Measurements from ENCODE around the gene C10orf71. TPM values are rescaled to one million over a fixed set of nuclear protein-coding genes. Genes with fewer than 3 reads are reported as not detected.

C10orf71 gene
- total and polyA plus RNA-seq, 4 donors, result under 0.01 to 0.27 (median 0.06) TPM; not detected in 1

DNA sequence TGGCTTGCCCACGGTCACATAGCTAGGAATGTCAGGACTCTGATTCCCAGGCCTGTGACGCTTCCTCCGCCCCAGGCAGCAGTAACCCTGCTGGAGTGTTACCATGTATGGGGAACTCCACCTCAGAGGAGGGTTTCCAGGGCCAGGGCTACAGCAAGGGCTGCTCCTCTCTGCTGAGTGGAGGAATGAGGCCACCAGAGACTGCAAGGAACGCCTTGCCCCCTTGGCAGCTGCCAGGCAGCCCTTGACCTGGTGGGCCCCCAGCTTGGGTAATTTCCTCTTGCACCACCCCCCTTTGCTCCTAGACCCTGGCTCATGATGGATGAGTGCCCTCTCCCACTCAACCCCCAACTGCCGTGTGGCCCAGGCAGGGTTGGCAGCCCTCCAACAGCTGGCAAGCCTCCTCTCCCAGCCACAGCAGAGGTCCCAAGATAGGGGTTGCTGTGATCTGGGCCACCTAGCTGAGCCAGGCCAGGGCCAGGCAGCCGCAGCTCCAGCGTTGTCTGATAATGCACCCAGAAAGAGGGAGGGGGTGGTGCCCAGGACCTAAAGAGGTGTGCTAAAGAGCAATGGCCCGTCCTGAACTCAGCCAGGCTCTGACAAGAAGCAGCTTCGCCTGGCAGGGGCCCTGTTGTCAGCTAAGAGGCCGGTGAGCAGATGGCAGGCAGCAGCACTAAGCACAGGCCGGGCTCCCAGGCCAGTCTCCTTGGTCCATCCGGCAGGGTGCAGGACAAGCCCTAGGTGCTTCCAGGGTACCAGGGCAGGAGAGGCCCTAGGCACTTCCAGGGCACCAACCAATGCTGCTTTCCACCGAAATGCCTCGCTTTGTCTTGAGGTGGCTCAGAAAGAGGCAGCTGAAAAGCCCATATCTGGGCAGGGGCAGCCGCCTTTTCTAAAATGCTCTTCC lies 61.6 kb downstream of the C10orf71 start:
- DNase-seq (ENCODE audit: low read depth in 4 of 6, low spot score in 6 of 6), result peak in 2 of 6 donors; percentile 18 to 36
- H3K36me3 ChIP-seq (ENCODE audit: control insufficient read depth, insufficient read depth, low read length), result peaks cover 3% of the 10 kb centered on the region
- 55% methylated on average over 12 of the region's 15 CpGs for WGBS (ENCODE audit: insufficient coverage)
- no peak overlapping the region for H3K27ac ChIP-seq (ENCODE audit: low read depth, low read length)
- H3K4me1 ChIP-seq (ENCODE audit: control insufficient read depth, insufficient read depth, low read length), result peaks cover 17% of the 10 kb centered on the region
- H3K27me3 ChIP-seq (ENCODE audit: control insufficient read depth, insufficient read depth, low read length), result no peaks in the 10 kb centered on the region
- H3K9me3 ChIP-seq (ENCODE audit: control insufficient read depth, insufficient read depth, low read length), result no peaks in the 10 kb centered on the region
- no peak overlapping the region for H3K4me3 ChIP-seq (ENCODE audit: low read depth, low read length)

DNA sequence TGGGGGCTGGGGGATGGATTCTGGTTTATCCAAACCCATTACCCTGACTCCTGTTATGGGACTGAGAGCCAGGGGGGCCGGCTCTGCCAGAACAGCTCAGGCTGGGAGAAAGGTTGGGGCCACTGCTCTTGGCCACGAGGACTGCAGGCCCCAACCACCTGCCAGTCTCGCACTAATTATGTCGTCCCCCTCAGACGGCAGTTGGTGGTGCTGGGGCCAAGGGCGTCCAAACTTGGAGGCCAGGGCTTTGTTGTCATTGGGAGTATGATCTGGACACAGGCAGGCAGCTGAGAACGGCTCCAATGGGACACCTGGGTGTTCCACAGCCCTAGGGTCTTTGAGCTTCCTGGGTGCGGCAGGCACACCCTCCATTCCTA lies 62.2 kb downstream of the C10orf71 start:
- Histone ChIP-seq H3K4me1 (ENCODE audit: control insufficient read depth, insufficient read depth, low read length) (peaks cover 19% of the 10 kb centered on the region), H3K9me3 (ENCODE audit: control insufficient read depth, insufficient read depth, low read length) (no peaks in the 10 kb centered on the region), H3K36me3 (ENCODE audit: control insufficient read depth, insufficient read depth, low read length) (peaks cover 9% of the 10 kb centered on the region), H3K27me3 (ENCODE audit: control insufficient read depth, insufficient read depth, low read length) (no peaks in the 10 kb centered on the region), H3K27ac (ENCODE audit: low read depth, low read length) (no peak overlapping the region), H3K4me3 (ENCODE audit: low read depth, low read length) (no peak overlapping the region)
- DNase-seq (ENCODE audit: low read depth in 4 of 6, low spot score in 6 of 6), result no peak
- 91% methylated on average over 8 of the region's 8 CpGs for WGBS (ENCODE audit: insufficient coverage)

DNA sequence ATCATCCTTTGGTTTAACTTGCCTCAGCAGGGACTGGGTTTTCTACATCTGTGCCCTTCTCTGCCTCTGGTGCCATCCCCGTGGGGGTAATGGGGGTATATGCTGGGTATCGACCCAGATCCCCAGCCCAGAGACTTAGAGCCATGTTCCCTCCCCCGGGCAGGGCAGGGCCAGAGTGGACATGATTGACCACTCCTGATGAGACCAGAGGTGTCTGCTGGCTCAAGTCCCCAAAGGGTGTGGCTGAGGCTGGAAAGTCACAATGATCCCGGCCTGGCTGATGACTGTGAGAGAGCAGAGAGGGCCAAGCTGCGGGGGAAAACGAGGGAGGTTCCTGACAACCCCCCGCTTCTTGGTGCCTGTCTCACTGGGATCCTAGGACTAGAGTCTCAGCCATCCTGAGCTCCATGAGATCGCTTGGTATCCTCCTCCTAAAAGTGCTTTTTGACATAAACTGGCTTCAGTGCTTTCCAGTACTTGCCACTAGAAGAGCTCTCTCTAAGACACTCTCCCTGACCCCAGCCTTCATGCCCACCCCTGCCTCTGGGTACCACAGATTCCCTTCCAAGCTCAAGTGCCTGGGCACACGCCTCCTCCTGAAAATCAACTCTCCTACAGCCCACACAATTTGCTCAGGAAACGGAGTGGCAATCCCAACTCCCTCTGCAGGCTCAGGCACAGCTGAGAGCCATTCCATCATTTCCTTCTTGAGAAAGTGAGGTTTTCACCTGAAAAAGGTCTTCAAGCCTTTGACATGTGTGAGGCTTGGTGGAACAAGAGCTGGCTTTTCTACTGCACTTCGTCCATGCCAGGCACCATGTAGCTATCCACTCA lies 63.0 kb downstream of the C10orf71 start:
- Histone ChIP-seq H3K27me3 (ENCODE audit: control insufficient read depth, insufficient read depth, low read length) (no peaks in the 10 kb centered on the region), H3K27ac (ENCODE audit: low read depth, low read length) (no peak overlapping the region), H3K4me1 (ENCODE audit: control insufficient read depth, insufficient read depth, low read length) (peaks cover 19% of the 10 kb centered on the region), H3K4me3 (ENCODE audit: low read depth, low read length) (no peak overlapping the region), H3K9me3 (ENCODE audit: control insufficient read depth, insufficient read depth, low read length) (no peaks in the 10 kb centered on the region), H3K36me3 (ENCODE audit: control insufficient read depth, insufficient read depth, low read length) (peaks cover 10% of the 10 kb centered on the region)
- WGBS (ENCODE audit: insufficient coverage), result 84% methylated on average over 9 of the region's 11 CpGs
- DNase-seq (ENCODE audit: low read depth in 4 of 6, low spot score in 6 of 6), result no peak

DNA sequence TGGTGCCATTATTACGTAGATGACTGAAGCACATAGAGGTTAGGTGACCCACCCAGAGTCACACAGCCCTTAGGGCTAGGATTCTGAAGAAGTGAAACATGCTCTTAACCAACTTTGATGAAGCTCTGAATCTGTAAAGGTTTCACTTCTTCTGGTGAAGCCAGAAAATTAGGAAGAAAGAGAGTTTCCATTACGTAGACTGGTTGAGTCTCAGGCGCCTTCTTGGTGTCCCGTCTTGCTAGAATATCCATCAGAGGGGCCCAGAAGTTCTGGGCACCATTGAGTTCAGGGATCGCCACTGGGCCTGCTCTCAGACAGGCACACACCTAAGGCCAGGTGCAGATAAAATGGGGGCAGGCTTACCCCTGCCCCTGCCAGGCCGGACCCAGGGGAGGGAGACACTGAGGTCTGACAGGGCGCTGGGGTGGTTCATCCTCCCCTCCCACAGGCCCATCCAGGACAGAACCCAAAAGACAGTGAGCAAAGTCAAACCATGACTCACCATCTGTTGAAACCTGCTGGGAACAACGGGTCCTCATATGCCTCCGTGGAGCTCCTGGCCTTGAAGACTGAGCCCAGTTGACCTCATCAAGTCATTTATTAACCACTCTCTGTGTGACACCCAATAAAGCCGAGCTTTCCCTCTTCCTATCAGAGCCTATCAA lies 63.8 kb downstream of the C10orf71 start:
- 86% methylated on average over 7 of the region's 10 CpGs for WGBS (ENCODE audit: insufficient coverage)

GRCh38 chr10:49363309-49364031 lies 64.5 kb downstream of the C10orf71 start:
- no peak for DNase-seq (ENCODE audit: low read depth in 4 of 6, low spot score in 6 of 6)
- Histone ChIP-seq H3K27ac (ENCODE audit: low read depth, low read length) (no peak overlapping the region), H3K36me3 (ENCODE audit: control insufficient read depth, insufficient read depth, low read length) (peaks cover 10% of the 10 kb centered on the region), H3K4me3 (ENCODE audit: low read depth, low read length) (no peak overlapping the region), H3K4me1 (ENCODE audit: control insufficient read depth, insufficient read depth, low read length) (peaks cover 19% of the 10 kb centered on the region), H3K27me3 (ENCODE audit: control insufficient read depth, insufficient read depth, low read length) (no peaks in the 10 kb centered on the region), H3K9me3 (ENCODE audit: control insufficient read depth, insufficient read depth, low read length) (no peaks in the 10 kb centered on the region)
- 100% methylated on average over 2 of the region's 8 CpGs for WGBS (ENCODE audit: insufficient coverage)

More for the DNA sequence above, 63.8 kb downstream of the C10orf71 start:
- Histone ChIP-seq H3K36me3 (ENCODE audit: control insufficient read depth, insufficient read depth, low read length) (peaks cover 10% of the 10 kb centered on the region), H3K4me3 (ENCODE audit: low read depth, low read length) (no peak overlapping the region), H3K27ac (ENCODE audit: low read depth, low read length) (no peak overlapping the region), H3K27me3 (ENCODE audit: control insufficient read depth, insufficient read depth, low read length) (no peaks in the 10 kb centered on the region), H3K4me1 (ENCODE audit: control insufficient read depth, insufficient read depth, low read length) (peaks cover 19% of the 10 kb centered on the region), H3K9me3 (ENCODE audit: control insufficient read depth, insufficient read depth, low read length) (no peaks in the 10 kb centered on the region)
- no peak for DNase-seq (ENCODE audit: low read depth in 4 of 6, low spot score in 6 of 6)

- DNase-seq (ENCODE audit: low read depth in 4 of 6, low spot score in 6 of 6), result peak in 1 of 6 donors; percentile 77
- Histone ChIP-seq H3K27me3 (ENCODE audit: control insufficient read depth, insufficient read depth, low read length) (no peaks in the 10 kb centered on the region), H3K9me3 (ENCODE audit: control insufficient read depth, insufficient read depth, low read length) (no peaks in the 10 kb centered on the region), H3K4me3 (ENCODE audit: low read depth, low read length) (no peak overlapping the region), H3K4me1 (ENCODE audit: control insufficient read depth, insufficient read depth, low read length) (peaks cover 19% of the 10 kb centered on the region), H3K27ac (ENCODE audit: low read depth, low read length) (no peak overlapping the region), H3K36me3 (ENCODE audit: control insufficient read depth, insufficient read depth, low read length) (peaks cover 10% of the 10 kb centered on the region)
- no CpG with 5 or more reads among the region's 5 CpGs for WGBS (ENCODE audit: insufficient coverage)
Observed at GRCh38 chr10:49364051-49364450, 65.1 kb downstream of the C10orf71 start.

- Histone ChIP-seq H3K27me3 (ENCODE audit: control insufficient read depth, insufficient read depth, low read length) (no peaks in the 10 kb centered on the region), H3K27ac (ENCODE audit: low read depth, low read length) (no peak overlapping the region), H3K9me3 (ENCODE audit: control insufficient read depth, insufficient read depth, low read length) (no peaks in the 10 kb centered on the region), H3K4me3 (ENCODE audit: low read depth, low read length) (no peak overlapping the region), H3K36me3 (ENCODE audit: control insufficient read depth, insufficient read depth, low read length) (peaks cover 10% of the 10 kb centered on the region), H3K4me1 (ENCODE audit: control insufficient read depth, insufficient read depth, low read length) (peaks cover 13% of the 10 kb centered on the region)
- no peak for DNase-seq (ENCODE audit: low read depth in 4 of 6, low spot score in 6 of 6)
- WGBS (ENCODE audit: insufficient coverage), result 91% methylated on average over 5 of the region's 8 CpGs
Observed at GRCh38 chr10:49364747-49365146, 65.8 kb downstream of the C10orf71 start.

GRCh38 chr10:49365275-49365674 lies 66.3 kb downstream of the C10orf71 start:
- Histone ChIP-seq H3K36me3 (ENCODE audit: control insufficient read depth, insufficient read depth, low read length) (peaks cover 10% of the 10 kb centered on the region), H3K9me3 (ENCODE audit: control insufficient read depth, insufficient read depth, low read length) (no peaks in the 10 kb centered on the region), H3K27me3 (ENCODE audit: control insufficient read depth, insufficient read depth, low read length) (no peaks in the 10 kb centered on the region), H3K27ac (ENCODE audit: low read depth, low read length) (no peak overlapping the region), H3K4me1 (ENCODE audit: control insufficient read depth, insufficient read depth, low read length) (peaks cover 8% of the 10 kb centered on the region), H3K4me3 (ENCODE audit: low read depth, low read length) (no peak overlapping the region)
- 86% methylated on average over 2 of the region's 3 CpGs for WGBS (ENCODE audit: insufficient coverage)
- no peak for DNase-seq (ENCODE audit: low read depth in 4 of 6, low spot score in 6 of 6)
